Subcutaneous adipose tissue (tissue), 4 donors: Measurements from ENCODE around the gene SYCE3. TPM values are rescaled to one million over a fixed set of nuclear protein-coding genes. Genes with fewer than 3 reads are reported as not detected.

Experiments
- total RNA-seq, 4 donors: library from RNA; depleted of rRNA; stranded (reverse); fragments of >200 nt; gene quantifications; one replicate each; pipeline ENCODE4 v1.1.0, GENCODE V29; 2016
- TF ChIP-seq, protein P1 (sequence below): fragments of 450-650 bp; IDR thresholded peaks from one replicate; pipeline ENCODE4 v1.5.1; 2016; ENCODE audit warnings: low read depth, mild to moderate bottlenecking, control low read depth, antibody characterized with exemption, moderate library complexity

SYCE3 gene
- total RNA-seq, 4 donors from 2014 or later, result 2.2 to 3.3 TPM; not detected in 2

DNA sequence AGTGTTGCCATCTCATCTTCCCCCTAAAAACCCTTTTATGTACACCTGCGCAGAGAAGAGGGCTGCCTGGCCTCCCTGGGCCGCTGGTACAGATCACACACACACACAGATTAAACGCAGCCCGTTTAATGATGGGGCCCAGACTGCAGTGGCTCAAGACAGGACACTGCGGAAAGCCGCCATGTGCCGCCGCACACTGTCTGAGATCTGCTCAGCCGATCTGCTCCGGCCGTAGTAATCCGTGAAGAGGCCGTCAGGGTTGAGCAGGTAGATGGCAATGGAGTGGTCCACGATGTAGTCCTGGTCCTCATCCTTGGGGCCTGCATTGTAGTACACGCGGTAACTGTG is 39.3 kb downstream of the SYCE3 start:
- TF ChIP-seq, protein P1, sequence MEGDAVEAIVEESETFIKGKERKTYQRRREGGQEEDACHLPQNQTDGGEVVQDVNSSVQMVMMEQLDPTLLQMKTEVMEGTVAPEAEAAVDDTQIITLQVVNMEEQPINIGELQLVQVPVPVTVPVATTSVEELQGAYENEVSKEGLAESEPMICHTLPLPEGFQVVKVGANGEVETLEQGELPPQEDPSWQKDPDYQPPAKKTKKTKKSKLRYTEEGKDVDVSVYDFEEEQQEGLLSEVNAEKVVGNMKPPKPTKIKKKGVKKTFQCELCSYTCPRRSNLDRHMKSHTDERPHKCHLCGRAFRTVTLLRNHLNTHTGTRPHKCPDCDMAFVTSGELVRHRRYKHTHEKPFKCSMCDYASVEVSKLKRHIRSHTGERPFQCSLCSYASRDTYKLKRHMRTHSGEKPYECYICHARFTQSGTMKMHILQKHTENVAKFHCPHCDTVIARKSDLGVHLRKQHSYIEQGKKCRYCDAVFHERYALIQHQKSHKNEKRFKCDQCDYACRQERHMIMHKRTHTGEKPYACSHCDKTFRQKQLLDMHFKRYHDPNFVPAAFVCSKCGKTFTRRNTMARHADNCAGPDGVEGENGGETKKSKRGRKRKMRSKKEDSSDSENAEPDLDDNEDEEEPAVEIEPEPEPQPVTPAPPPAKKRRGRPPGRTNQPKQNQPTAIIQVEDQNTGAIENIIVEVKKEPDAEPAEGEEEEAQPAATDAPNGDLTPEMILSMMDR, result no peak

GRCh38 chr22:50522806-50523438 is 39.8 kb downstream of the SYCE3 start:
- TF ChIP-seq, protein P1, result no peak

- TF ChIP-seq, protein P1, result no peak
These were observed 40.4 kb downstream of the SYCE3 start for GRCh38 chr22:50522208-50522805.

- TF ChIP-seq, protein P1, result no peak
These were observed 41.0 kb downstream of the SYCE3 start for GRCh38 chr22:50521710-50522109.

- TF ChIP-seq, protein P1, result no peak
These were observed 41.8 kb downstream of the SYCE3 start for GRCh38 chr22:50520826-50521453.

DNA sequence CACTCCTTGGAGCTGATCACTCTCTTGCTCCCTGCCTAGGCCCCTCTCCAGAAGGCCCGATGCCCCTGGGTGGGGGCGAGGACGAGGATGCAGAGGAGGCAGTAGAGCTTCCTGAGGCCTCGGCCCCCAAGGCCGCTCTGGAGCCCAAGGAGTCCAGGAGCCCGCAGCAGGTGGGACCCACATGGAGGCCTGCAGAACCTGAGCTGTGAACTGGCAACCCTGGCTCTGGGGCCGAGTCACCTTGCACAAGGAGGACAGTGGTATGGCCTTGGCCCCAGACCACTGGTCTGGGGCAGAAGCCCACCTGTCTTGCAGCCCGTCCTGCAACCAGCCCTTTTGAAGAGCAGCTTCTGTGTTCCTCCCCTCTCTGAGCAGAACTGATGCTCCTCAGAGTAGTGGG is 43.6 kb downstream of the SYCE3 start:
- TF ChIP-seq, protein P1, result no peak

- TF ChIP-seq, protein P1, result no peak
These were observed 44.1 kb downstream of the SYCE3 start for GRCh38 chr22:50518606-50519005.
